SK-N-SH treated with all-trans-retinoic acid at 6 μM for 48 hours (cell line): Measurements from ENCODE around the gene TEN1.

Source experiments
- ATAC-seq: fragments of 200-7000 bp; cut with Tn5 transposase; 3 replicates; pipeline ENCODE4 v1.9.1; 2020; ENCODE audit warnings: mild to moderate bottlenecking, moderate library complexity
- ARNTL ChIP-seq: fragments of 450-650 bp; formaldehyde crosslinking; IDR thresholded peaks from 2 replicates; pipeline ENCODE4 v1.5.0; 2020; ENCODE audit warnings: low read depth, mild to moderate bottlenecking, moderate library complexity, borderline replicate concordance
- BACH2 ChIP-seq: fragments of 250-450 bp; sonication (Bioruptor Pico); IDR thresholded peaks from 2 replicates; pipeline ENCODE4 v1.9.0; 2021; ENCODE audit warnings: mild to moderate bottlenecking, borderline replicate concordance
- CREB5 ChIP-seq: fragments of 250-450 bp; sonication (Bioruptor Pico); IDR thresholded peaks from 2 replicates; pipeline ENCODE4 v1.5.1; 2020; ENCODE audit warnings: low read depth, mild to moderate bottlenecking, moderate library complexity
- CSDC2 ChIP-seq: fragments of 250-450 bp; sonication (Bioruptor Pico); IDR thresholded peaks from 2 replicates; pipeline ENCODE4 v1.5.0; 2020; ENCODE audit warnings: mild to moderate bottlenecking, moderate library complexity
- CSRNP3 ChIP-seq: fragments of 250-450 bp; sonication (Bioruptor Pico); IDR thresholded peaks from 2 replicates; pipeline ENCODE4 v1.5.1; 2021; ENCODE audit warnings: mild to moderate bottlenecking, moderate library complexity
- ESRRG ChIP-seq: fragments of 250-450 bp; sonication (Bioruptor Pico); IDR thresholded peaks from 2 replicates; pipeline ENCODE4 v1.6.1; 2021; ENCODE audit warnings: mild to moderate bottlenecking
- GLIS3 ChIP-seq: fragments of 250-450 bp; sonication (Bioruptor Pico); IDR thresholded peaks from 2 replicates; pipeline ENCODE4 v1.5.0; 2020; ENCODE audit warnings: mild to moderate bottlenecking, moderate library complexity
- OSR1 ChIP-seq: fragments of 250-450 bp; sonication (Bioruptor Pico); IDR thresholded peaks from 2 replicates; pipeline ENCODE4 v1.8.0; 2022; ENCODE audit warnings: moderate library complexity, mild to moderate bottlenecking, inconsistent platforms
- PATZ1 ChIP-seq: fragments of 250-450 bp; sonication (Bioruptor Pico); IDR thresholded peaks from 2 replicates; pipeline ENCODE4 v1.8.0; 2020; ENCODE audit warnings: mild to moderate bottlenecking, moderate library complexity, borderline replicate concordance
- POU6F1 ChIP-seq: fragments of 250-450 bp; sonication (Bioruptor Pico); IDR thresholded peaks from 2 replicates; pipeline ENCODE4 v1.8.0; 2021; ENCODE audit warnings: low read depth, mild to moderate bottlenecking, moderate library complexity, borderline replicate concordance
- PPARA ChIP-seq: fragments of 250-450 bp; sonication (Bioruptor Pico); IDR thresholded peaks from 2 replicates; pipeline ENCODE4 v1.5.0; 2020; ENCODE audit warnings: mild to moderate bottlenecking, borderline replicate concordance
- RARB ChIP-seq: fragments of 250-450 bp; sonication (Bioruptor Pico); IDR thresholded peaks from 2 replicates; pipeline ENCODE4 v1.8.0; 2021; ENCODE audit warnings: mild to moderate bottlenecking, moderate library complexity
- SNAI2 ChIP-seq: fragments of 250-450 bp; sonication (Bioruptor Pico); IDR thresholded peaks from 2 replicates; pipeline ENCODE4 v1.5.0; 2020; ENCODE audit warnings: mild to moderate bottlenecking, moderate library complexity
- TCF4 ChIP-seq: fragments of 250-450 bp; sonication (Bioruptor Pico); IDR thresholded peaks from 2 replicates; pipeline ENCODE4 v1.8.0; 2021; ENCODE audit warnings: mild to moderate bottlenecking, moderate library complexity, borderline replicate concordance
- TSHZ2 ChIP-seq: fragments of 250-450 bp; sonication (Bioruptor Pico); IDR thresholded peaks from 2 replicates; pipeline ENCODE4 v1.5.0; 2020; ENCODE audit warnings: mild to moderate bottlenecking, moderate library complexity
- ZC3H10 ChIP-seq: fragments of 250-450 bp; sonication (Bioruptor Pico); IDR thresholded peaks from 2 replicates; pipeline ENCODE4 v1.5.1; 2021; ENCODE audit warnings: mild to moderate bottlenecking, moderate library complexity
- ZFP30 ChIP-seq: fragments of 450-650 bp; formaldehyde crosslinking; IDR thresholded peaks from 2 replicates; pipeline ENCODE4 v1.5.0; 2022; ENCODE audit warnings: mild to moderate bottlenecking, moderate library complexity
- ZNF565 ChIP-seq: fragments of 450-650 bp; formaldehyde crosslinking; conservative IDR thresholded peaks from 2 replicates; pipeline ENCODE4 v1.5.0; 2020; ENCODE audit warnings: low read depth, mild to moderate bottlenecking, moderate library complexity
- ZNF70 ChIP-seq: fragments of 450-650 bp; formaldehyde crosslinking; IDR thresholded peaks from 2 replicates; pipeline ENCODE4 v1.5.0; 2020; ENCODE audit warnings: mild to moderate bottlenecking, moderate library complexity

Gene TEN1

GRCh38 chr17:75950855-75951554 is 28.0 kb upstream of the TEN1 start:
- ATAC-seq, result no peak; the same call in 2 of the 3 replicates
- TF ChIP-seq CSRNP3 (CRISPR knock-in tag), result no peak
- TF ChIP-seq ZNF70 (CRISPR knock-in tag), result peak; percentile 75

- no peak for TF ChIP-seq SNAI2 (CRISPR knock-in tag)
- no peak for TF ChIP-seq ZNF565 (CRISPR knock-in tag)
- TF ChIP-seq BACH2, result no peak
- no peak for ATAC-seq
Measured at GRCh38 chr17:75959051-75959838, 19.8 kb upstream of the TEN1 start.

- no peak for TF ChIP-seq CREB5 (CRISPR knock-in tag)
- no peak for TF ChIP-seq PATZ1
- no peak for TF ChIP-seq OSR1 (CRISPR knock-in tag)
- no peak for TF ChIP-seq CSDC2 (CRISPR knock-in tag)
- no peak for TF ChIP-seq POU6F1
- TF ChIP-seq SNAI2 (CRISPR knock-in tag), result no peak
- no peak for TF ChIP-seq ZNF565 (CRISPR knock-in tag)
- TF ChIP-seq ZNF70 (CRISPR knock-in tag), result no peak
- TF ChIP-seq PPARA (CRISPR knock-in tag), result no peak
- no peak for TF ChIP-seq ZC3H10
- no peak for TF ChIP-seq GLIS3 (CRISPR knock-in tag)
- TF ChIP-seq CSRNP3 (CRISPR knock-in tag), result no peak
- TF ChIP-seq ZFP30 (CRISPR knock-in tag), result no peak
- TF ChIP-seq TCF4 (CRISPR knock-in tag), result no peak
- TF ChIP-seq BACH2, result no peak
- no peak for TF ChIP-seq ESRRG (CRISPR knock-in tag)
- TF ChIP-seq TSHZ2 (CRISPR knock-in tag), result no peak
- TF ChIP-seq RARB (CRISPR knock-in tag), result no peak
- TF ChIP-seq ARNTL (CRISPR knock-in tag), result no peak
- ATAC-seq, result no peak
Measured at GRCh38 chr17:75959839-75960511, 19.1 kb upstream of the TEN1 start.
